ENCODE measurements around the gene TUBB1. TPM values are rescaled to one million over a fixed set of nuclear protein-coding genes. Genes with fewer than 3 reads are reported as not detected.

TUBB1 gene
- total and polyA plus RNA-seq, 9 donors, result 0.35 to 1.5 (median 0.74) TPM

DNA sequence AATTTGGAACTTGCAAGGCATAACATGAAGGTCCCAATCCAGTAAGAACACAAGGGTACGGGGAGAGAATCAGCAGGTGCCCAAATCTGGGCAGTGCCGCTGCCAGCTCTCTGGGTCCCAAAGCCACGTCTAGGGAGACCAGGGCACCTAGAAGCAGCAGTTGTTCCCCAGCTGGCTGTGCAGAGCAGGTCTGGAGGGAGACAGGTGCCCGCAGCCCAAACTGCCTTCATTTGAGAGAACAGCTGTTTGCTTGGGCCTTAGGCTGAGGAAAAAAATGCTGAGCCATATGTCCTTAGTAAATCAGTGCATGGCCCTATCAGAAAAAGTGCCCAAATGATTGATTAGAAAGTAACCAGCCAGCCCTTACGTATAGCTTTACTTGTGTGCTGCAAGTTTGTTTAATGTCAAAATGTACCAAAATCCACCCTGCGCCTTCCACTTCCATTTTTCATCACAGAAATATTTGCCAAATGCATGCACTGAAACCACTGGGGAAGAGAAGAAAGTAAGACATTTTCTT lies 32.5 kb downstream of the TUBB1 start:
- 77% methylated on average over 4 of the region's 6 CpGs for WGBS (ENCODE audit: insufficient coverage)

DNA sequence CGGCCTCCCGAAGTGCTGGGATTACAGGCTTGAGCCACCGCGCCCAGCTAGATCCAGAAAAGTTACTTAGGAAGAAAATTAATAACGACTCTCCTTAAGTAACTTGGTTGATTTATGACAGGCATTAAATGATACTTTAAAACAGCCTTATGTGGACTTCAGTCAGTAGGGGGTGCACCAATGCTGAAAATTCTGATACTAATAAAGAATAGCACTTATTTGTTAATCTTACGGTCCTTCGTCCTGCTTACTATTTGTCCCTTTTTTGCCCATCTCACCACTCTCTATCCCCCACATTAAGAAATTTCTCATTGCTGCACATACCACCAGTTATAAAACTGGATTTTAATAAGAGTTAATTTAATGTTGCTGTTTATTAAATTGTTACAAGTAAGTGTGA lies 36.1 kb downstream of the TUBB1 start:
- no peaks in the 10 kb centered on the region for H3K9me3 ChIP-seq (replicated peaks; ENCODE audit: control insufficient read depth, low read depth, low read length)
- WGBS (ENCODE audit: insufficient coverage), result no CpG with 5 or more reads among the region's 7 CpGs
- H3K27ac ChIP-seq (ENCODE audit: low read length), result no peak overlapping the region
- DNase-seq, result peak; percentile 35
- peaks cover 4% of the 10 kb centered on the region for H3K4me1 ChIP-seq (ENCODE audit: control insufficient read depth, insufficient read depth, low read length)
- H3K27me3 ChIP-seq (ENCODE audit: control insufficient read depth, insufficient read depth, low read length), result no peaks in the 10 kb centered on the region
- no peaks in the 10 kb centered on the region for H3K36me3 ChIP-seq (ENCODE audit: control insufficient read depth, insufficient read depth, low read length)
- no peak overlapping the region for H3K4me3 ChIP-seq (ENCODE audit: low read length)

More for the DNA sequence above, 32.5 kb downstream of the TUBB1 start:
- H3K27me3 ChIP-seq (ENCODE audit: control insufficient read depth, insufficient read depth, low read length), result no peaks in the 10 kb centered on the region
- H3K27ac ChIP-seq (ENCODE audit: low read length), result no peak overlapping the region
- peaks cover 4% of the 10 kb centered on the region for H3K4me1 ChIP-seq (ENCODE audit: control insufficient read depth, insufficient read depth, low read length)
- peak; percentile 32 for DNase-seq
- no peaks in the 10 kb centered on the region for H3K9me3 ChIP-seq (replicated peaks; ENCODE audit: control insufficient read depth, low read depth, low read length)
- no peak overlapping the region for H3K4me3 ChIP-seq (ENCODE audit: low read length)
- no peaks in the 10 kb centered on the region for H3K36me3 ChIP-seq (ENCODE audit: control insufficient read depth, insufficient read depth, low read length)

DNA sequence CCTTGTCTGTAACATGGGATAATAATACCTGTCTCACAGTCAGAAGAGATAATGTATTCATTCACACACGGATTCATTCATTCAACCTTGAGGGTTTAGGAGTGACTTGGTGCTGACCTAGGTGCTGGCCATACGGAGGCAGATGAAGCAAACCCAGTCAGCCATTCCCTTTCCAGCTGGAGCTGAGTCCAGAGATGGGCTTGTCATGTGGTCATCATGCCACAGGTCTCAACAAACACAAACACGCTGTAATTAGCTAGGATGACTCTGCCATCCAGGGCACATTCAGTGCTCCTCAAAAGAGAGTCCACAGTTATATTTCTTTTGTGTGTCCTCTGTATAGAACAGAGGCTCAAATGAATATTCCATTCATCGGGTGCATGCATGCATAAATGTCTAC lies 42.9 kb downstream of the TUBB1 start:
- 69% methylated on average over 2 of the region's 4 CpGs for WGBS (ENCODE audit: insufficient coverage)
- H3K4me3 ChIP-seq (ENCODE audit: low read length), result no peak overlapping the region
- H3K36me3 ChIP-seq (ENCODE audit: control insufficient read depth, insufficient read depth, low read length), result no peaks in the 10 kb centered on the region

DNA sequence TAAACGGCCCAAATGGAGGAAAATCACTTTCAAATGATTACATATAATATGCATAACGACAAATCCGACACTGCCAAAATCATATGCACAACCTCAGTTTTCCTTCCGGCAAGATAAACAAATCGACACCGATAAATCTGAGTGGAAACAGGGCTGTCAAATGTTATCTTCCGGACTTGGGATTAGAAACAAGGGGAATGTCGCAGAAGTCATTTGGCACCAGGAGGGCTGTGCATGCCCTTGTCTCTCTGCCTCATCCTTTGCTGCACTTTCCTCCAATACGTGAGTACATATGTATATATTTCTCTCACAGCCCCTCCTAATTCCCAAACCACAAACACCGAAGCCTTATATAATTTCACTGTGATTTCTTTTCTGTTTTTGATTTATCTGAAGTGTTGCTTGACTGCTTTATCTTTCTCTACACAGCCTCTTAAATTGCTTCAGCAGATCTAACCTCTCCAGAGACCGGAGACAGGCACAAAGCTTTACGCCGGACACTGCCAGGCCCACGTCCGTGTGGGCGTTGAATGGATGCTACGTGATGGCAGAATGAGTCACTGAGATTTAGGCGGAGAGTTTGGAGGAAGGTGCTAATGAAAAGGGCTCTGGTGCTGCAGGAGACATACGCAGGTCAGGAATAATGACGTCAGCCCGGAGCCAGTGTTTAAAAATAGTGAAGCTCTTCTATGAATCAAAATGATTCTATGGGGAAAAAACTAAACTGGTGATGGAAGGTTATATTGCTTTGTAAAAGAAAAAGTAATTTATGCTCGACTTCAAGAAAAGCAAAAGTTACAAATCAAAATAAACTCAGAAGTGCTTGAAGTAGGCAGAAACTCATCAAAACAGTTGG lies 44.4 kb downstream of the TUBB1 start:
- H3K27ac ChIP-seq (ENCODE audit: low read length), result no peak overlapping the region
- no peaks in the 10 kb centered on the region for H3K36me3 ChIP-seq (ENCODE audit: control insufficient read depth, insufficient read depth, low read length)
- H3K27me3 ChIP-seq (ENCODE audit: control insufficient read depth, insufficient read depth, low read length), result peaks cover 2% of the 10 kb centered on the region
- H3K4me3 ChIP-seq (ENCODE audit: low read length), result no peak overlapping the region
- no peaks in the 10 kb centered on the region for H3K4me1 ChIP-seq (ENCODE audit: control insufficient read depth, insufficient read depth, low read length)
- 30% methylated on average over 14 of the region's 22 CpGs for WGBS (ENCODE audit: insufficient coverage)
- peak; percentile 35 for DNase-seq
- H3K9me3 ChIP-seq (replicated peaks; ENCODE audit: control insufficient read depth, low read depth, low read length), result no peaks in the 10 kb centered on the region

More for the DNA sequence above, 42.9 kb downstream of the TUBB1 start:
- DNase-seq, result no peak
- H3K27me3 ChIP-seq (ENCODE audit: control insufficient read depth, insufficient read depth, low read length), result peaks cover 2% of the 10 kb centered on the region
- no peak overlapping the region for H3K27ac ChIP-seq (ENCODE audit: low read length)
- H3K4me1 ChIP-seq (ENCODE audit: control insufficient read depth, insufficient read depth, low read length), result no peaks in the 10 kb centered on the region
- no peaks in the 10 kb centered on the region for H3K9me3 ChIP-seq (replicated peaks; ENCODE audit: control insufficient read depth, low read depth, low read length)

DNA sequence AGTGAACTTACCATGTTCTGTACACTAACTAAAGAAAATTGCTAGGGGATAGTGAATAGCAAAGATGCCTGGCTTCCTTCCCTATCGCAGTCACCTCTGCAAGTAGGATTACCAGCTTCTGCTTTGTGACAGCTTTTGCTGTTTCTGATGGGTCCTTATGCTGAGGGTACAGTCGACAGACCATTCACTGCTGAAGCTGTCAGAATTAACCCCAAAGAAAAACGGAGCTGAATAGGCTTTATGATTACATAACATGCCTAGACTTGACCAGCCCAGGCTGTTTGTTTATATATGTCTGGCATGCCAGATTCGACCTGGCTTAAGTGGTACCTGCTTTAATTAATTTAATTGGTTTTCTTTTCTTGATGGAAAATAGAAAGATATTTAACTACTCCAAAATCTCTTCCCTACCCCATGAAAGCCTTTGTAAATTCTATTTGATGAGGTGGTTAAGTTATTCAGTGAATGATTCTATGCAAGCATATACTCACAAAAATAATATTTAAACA lies 45.0 kb downstream of the TUBB1 start:
- WGBS (ENCODE audit: insufficient coverage), result no CpG with 5 or more reads among the region's 4 CpGs
- H3K36me3 ChIP-seq (ENCODE audit: control insufficient read depth, insufficient read depth, low read length), result no peaks in the 10 kb centered on the region

DNA sequence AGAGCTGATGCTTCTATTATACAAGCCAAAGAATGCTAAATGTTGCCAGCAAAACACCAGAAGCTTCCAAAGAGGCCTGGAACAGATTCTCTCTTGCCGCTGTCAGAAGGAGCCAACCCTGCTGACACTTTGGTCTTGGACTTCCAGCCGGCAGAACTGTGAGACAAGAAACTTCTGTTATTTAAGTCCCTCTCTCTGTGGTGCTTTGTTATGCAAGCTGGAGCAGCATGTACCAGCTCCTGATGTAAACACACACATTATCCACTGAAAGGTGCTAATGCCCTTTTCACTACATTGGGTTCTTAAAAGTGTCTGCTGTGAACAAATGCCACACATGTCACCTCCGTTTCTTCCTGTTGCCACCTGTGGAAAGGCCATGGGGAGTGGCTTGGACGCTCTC lies 49.3 kb downstream of the TUBB1 start:
- H3K4me3 ChIP-seq (ENCODE audit: low read length), result no peak overlapping the region
- H3K27ac ChIP-seq (ENCODE audit: low read length), result no peak overlapping the region
- peaks cover 4% of the 10 kb centered on the region for H3K27me3 ChIP-seq (ENCODE audit: control insufficient read depth, insufficient read depth, low read length)
- no peaks in the 10 kb centered on the region for H3K36me3 ChIP-seq (ENCODE audit: control insufficient read depth, insufficient read depth, low read length)
- no peak for DNase-seq
- WGBS (ENCODE audit: insufficient coverage), result 71% methylated on average over 1 of the region's 4 CpGs
- no peaks in the 10 kb centered on the region for H3K9me3 ChIP-seq (replicated peaks; ENCODE audit: control insufficient read depth, low read depth, low read length)
- H3K4me1 ChIP-seq (ENCODE audit: control insufficient read depth, insufficient read depth, low read length), result no peaks in the 10 kb centered on the region

More for the DNA sequence above, 45.0 kb downstream of the TUBB1 start:
- no peaks in the 10 kb centered on the region for H3K4me1 ChIP-seq (ENCODE audit: control insufficient read depth, insufficient read depth, low read length)
- no peak for DNase-seq
- no peak overlapping the region for H3K4me3 ChIP-seq (ENCODE audit: low read length)
- H3K9me3 ChIP-seq (replicated peaks; ENCODE audit: control insufficient read depth, low read depth, low read length), result no peaks in the 10 kb centered on the region
- H3K27me3 ChIP-seq (ENCODE audit: control insufficient read depth, insufficient read depth, low read length), result peaks cover 2% of the 10 kb centered on the region
- no peak overlapping the region for H3K27ac ChIP-seq (ENCODE audit: low read length)

DNA sequence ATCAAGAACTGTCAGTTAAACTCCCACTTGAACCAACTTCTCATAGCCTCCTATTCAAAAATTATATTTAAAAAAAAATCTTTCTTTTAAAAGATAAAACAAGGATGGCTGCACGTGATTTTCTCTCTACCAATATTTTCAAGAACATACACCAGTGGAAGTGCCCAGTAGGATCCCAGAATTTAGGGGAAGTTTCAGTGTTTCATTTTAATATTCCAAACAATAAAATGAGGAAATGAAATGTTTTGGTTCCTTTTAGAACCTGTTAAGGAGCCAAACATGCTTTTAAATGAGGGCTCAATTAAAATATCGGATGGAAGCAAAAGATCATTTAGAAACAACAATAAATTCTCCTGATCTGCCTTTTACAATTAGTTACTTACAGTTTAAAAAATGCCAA lies 49.8 kb downstream of the TUBB1 start:
- Histone ChIP-seq H3K27ac (ENCODE audit: low read length) (no peak overlapping the region), H3K4me1 (ENCODE audit: control insufficient read depth, insufficient read depth, low read length) (no peaks in the 10 kb centered on the region), H3K9me3 (replicated peaks; ENCODE audit: control insufficient read depth, low read depth, low read length) (no peaks in the 10 kb centered on the region), H3K27me3 (ENCODE audit: control insufficient read depth, insufficient read depth, low read length) (peaks cover 4% of the 10 kb centered on the region), H3K36me3 (ENCODE audit: control insufficient read depth, insufficient read depth, low read length) (no peaks in the 10 kb centered on the region), H3K4me3 (ENCODE audit: low read length) (no peak overlapping the region)
- WGBS (ENCODE audit: insufficient coverage), result no CpG with 5 or more reads among the region's 2 CpGs
- no peak for DNase-seq

DNA sequence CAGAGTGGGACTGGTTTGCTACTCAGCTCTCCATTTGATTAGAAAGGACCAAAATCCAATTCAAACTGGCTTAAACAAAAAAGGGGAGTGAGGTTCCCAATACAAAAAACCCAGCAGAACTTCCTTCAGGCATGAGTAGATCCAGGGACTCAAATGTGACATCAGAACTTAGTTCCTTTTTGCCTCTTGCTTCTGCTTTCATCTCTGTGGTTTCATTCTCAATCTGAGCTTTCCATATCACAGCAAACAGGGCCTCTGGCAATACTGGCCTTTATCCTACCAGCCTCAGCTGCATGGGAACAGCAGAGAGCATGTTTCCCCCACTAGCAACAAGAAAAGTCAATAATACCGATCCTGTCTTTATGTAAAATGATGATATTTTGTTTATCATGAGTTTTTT lies 52.0 kb downstream of the TUBB1 start:
- WGBS (ENCODE audit: insufficient coverage), result no CpG with 5 or more reads among the region's 1 CpG
- H3K9me3 ChIP-seq (replicated peaks; ENCODE audit: control insufficient read depth, low read depth, low read length), result no peaks in the 10 kb centered on the region
- no peaks in the 10 kb centered on the region for H3K36me3 ChIP-seq (ENCODE audit: control insufficient read depth, insufficient read depth, low read length)
- peaks cover 4% of the 10 kb centered on the region for H3K27me3 ChIP-seq (ENCODE audit: control insufficient read depth, insufficient read depth, low read length)
- no peak overlapping the region for H3K4me3 ChIP-seq (ENCODE audit: low read length)
- peak; percentile 41 for DNase-seq
- H3K27ac ChIP-seq (ENCODE audit: low read length), result no peak overlapping the region
- no peaks in the 10 kb centered on the region for H3K4me1 ChIP-seq (ENCODE audit: control insufficient read depth, insufficient read depth, low read length)

DNA sequence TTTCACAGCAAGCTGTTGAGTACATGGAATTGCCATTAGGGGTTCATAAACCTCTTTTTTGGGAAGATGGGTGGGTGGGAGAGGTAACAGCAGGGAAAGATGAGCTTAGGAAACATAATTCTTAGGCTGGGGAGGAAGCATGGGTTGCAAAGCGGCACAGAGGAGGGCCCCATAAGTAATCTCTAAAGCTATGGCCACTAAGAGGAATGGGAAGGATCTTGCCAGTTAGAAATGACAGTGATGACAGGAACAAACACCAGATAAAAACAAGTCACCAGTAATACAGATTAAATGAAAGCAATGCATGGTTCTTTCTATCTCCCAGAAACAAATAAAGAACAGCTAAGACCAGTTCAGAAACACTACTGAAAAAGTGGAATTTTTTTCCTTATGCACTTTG lies 54.4 kb downstream of the TUBB1 start:
- WGBS (ENCODE audit: insufficient coverage), result no CpG with 5 or more reads among the region's 1 CpG
- Histone ChIP-seq H3K36me3 (ENCODE audit: control insufficient read depth, insufficient read depth, low read length) (no peaks in the 10 kb centered on the region), H3K4me1 (ENCODE audit: control insufficient read depth, insufficient read depth, low read length) (no peaks in the 10 kb centered on the region), H3K9me3 (replicated peaks; ENCODE audit: control insufficient read depth, low read depth, low read length) (no peaks in the 10 kb centered on the region), H3K27me3 (ENCODE audit: control insufficient read depth, insufficient read depth, low read length) (peaks cover 4% of the 10 kb centered on the region), H3K4me3 (ENCODE audit: low read length) (no peak overlapping the region), H3K27ac (ENCODE audit: low read length) (no peak overlapping the region)
- no peak for DNase-seq

DNA sequence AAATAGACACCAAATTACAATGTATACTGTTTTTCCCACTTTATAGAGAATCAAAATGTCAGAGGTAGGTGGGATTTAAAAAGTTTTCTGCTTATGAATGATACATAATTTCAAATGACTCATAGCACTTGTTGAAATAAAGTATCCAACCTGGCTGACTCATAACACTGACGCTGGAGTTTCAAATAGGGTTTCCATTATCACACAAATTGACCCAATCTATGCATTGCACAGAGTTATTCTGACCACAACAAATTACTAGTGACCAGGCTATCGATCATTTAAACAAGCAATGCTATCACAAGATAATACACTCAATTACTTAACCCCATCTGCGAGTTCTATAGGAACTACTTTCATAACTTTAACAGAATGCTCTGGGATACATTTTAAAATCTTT lies 55.2 kb downstream of the TUBB1 start:
- no peak for DNase-seq
- 0% methylated on average over 1 of the region's 3 CpGs for WGBS (ENCODE audit: insufficient coverage)

More for the DNA sequence above, 55.2 kb downstream of the TUBB1 start:
- no peaks in the 10 kb centered on the region for H3K36me3 ChIP-seq (ENCODE audit: control insufficient read depth, insufficient read depth, low read length)
- H3K4me1 ChIP-seq (ENCODE audit: control insufficient read depth, insufficient read depth, low read length), result no peaks in the 10 kb centered on the region
- no peaks in the 10 kb centered on the region for H3K9me3 ChIP-seq (replicated peaks; ENCODE audit: control insufficient read depth, low read depth, low read length)
- no peak overlapping the region for H3K27ac ChIP-seq (ENCODE audit: low read length)
- no peak overlapping the region for H3K4me3 ChIP-seq (ENCODE audit: low read length)
- peaks cover 4% of the 10 kb centered on the region for H3K27me3 ChIP-seq (ENCODE audit: control insufficient read depth, insufficient read depth, low read length)
